Measurements from ENCODE around the gene GPC6.

GPC6 gene

GRCh38 chr13:94232956-94233355 is 1006.3 kb downstream of the GPC6 start:
- DNase-seq, result no peak

- DNase-seq, result peak; percentile 82
Measured at GRCh38 chr13:94233401-94233800, 1006.8 kb downstream of the GPC6 start.

GRCh38 chr13:94233837-94234236 is 1007.2 kb downstream of the GPC6 start:
- no peak for DNase-seq

GRCh38 chr13:94234738-94235137 is 1008.1 kb downstream of the GPC6 start:
- no peak for DNase-seq

GRCh38 chr13:94236132-94236531 is 1009.5 kb downstream of the GPC6 start:
- DNase-seq, result no peak

GRCh38 chr13:94236872-94237271 is 1010.3 kb downstream of the GPC6 start:
- DNase-seq, result no peak

- no peak for DNase-seq
Measured at GRCh38 chr13:94239135-94239534, 1012.5 kb downstream of the GPC6 start.

- DNase-seq, result no peak
Measured at GRCh38 chr13:94242554-94242953, 1015.9 kb downstream of the GPC6 start.

GRCh38 chr13:94243551-94243950 is 1016.9 kb downstream of the GPC6 start:
- DNase-seq, result no peak

GRCh38 chr13:94246495-94246894 is 1019.9 kb downstream of the GPC6 start:
- no peak for DNase-seq

- no peak for DNase-seq
Measured at GRCh38 chr13:94247890-94248289, 1021.3 kb downstream of the GPC6 start.

- DNase-seq, result peak; percentile 80
Measured at GRCh38 chr13:94248454-94249228, 1022.0 kb downstream of the GPC6 start.

GRCh38 chr13:94249512-94249911 is 1022.9 kb downstream of the GPC6 start:
- DNase-seq, result peak; percentile 91

- peak; percentile 37 for DNase-seq
Measured at GRCh38 chr13:94251831-94252608, 1025.4 kb downstream of the GPC6 start.

- DNase-seq, result no peak
Measured at GRCh38 chr13:94254737-94255136, 1028.1 kb downstream of the GPC6 start.

- DNase-seq, result peak; percentile 34
Measured at GRCh38 chr13:94256721-94257120, 1030.1 kb downstream of the GPC6 start.

- no peak for DNase-seq
Measured at GRCh38 chr13:94259984-94260383, 1033.4 kb downstream of the GPC6 start.

- DNase-seq, result no peak
Measured at GRCh38 chr13:94261163-94261562, 1034.6 kb downstream of the GPC6 start.

GRCh38 chr13:94263038-94263437 is 1036.4 kb downstream of the GPC6 start:
- DNase-seq, result peak; percentile 64

GRCh38 chr13:94267581-94268366 is 1041.2 kb downstream of the GPC6 start:
- peak; percentile 43 for DNase-seq

- DNase-seq, result peak; percentile 42
Measured at GRCh38 chr13:94268661-94269060, 1042.1 kb downstream of the GPC6 start.

GRCh38 chr13:94269557-94269956 is 1043.0 kb downstream of the GPC6 start:
- DNase-seq, result peak; percentile 95

- DNase-seq, result no peak
Measured at GRCh38 chr13:94270556-94270955, 1043.9 kb downstream of the GPC6 start.

Data from NCI-H69 (cell line).